Activated CD4-positive, alpha-beta memory T cell treated with anti-CD3 and anti-CD28 coated beads for 36 hours (primary cell): ENCODE measurements around the gene PCSK5. TPM values are rescaled to one million over a fixed set of nuclear protein-coding genes. Genes with fewer than 3 reads are reported as not detected.

Source experiments
- CTCF ChIA-PET: fragments of 350-600 bp; sonication (Branson Sonifier 250); formaldehyde crosslinking; loops from one replicate; lab custom pipeline; 2021; ENCODE audit warnings: antibody characterized with exemption, inconsistent platforms; lab: Charles Lee
- POLR2A ChIA-PET: fragments of 350-600 bp; sonication (Branson Sonifier 250); formaldehyde crosslinking; loops from one replicate; lab custom pipeline; 2021; ENCODE audit warnings: antibody characterized with exemption; lab: Charles Lee
- DNase-seq: peaks from one replicate; pipeline ENCODE4 v3.0.0-alpha.2; 2020
- H3K27ac Mint-ChIP-seq: one replicate; pipeline ENCODE4 v1.8.0; 2021; ENCODE audit warnings: mixed read lengths
- H3K27me3 Mint-ChIP-seq: one replicate; pipeline ENCODE4 v1.8.0; 2021; ENCODE audit warnings: mixed read lengths
- H3K36me3 Mint-ChIP-seq: one replicate; pipeline ENCODE4 v1.8.0; 2021; ENCODE audit warnings: mixed read lengths
- H3K4me1 Mint-ChIP-seq: one replicate; pipeline ENCODE4 v1.8.0; 2021; ENCODE audit warnings: low read depth, mixed read lengths
- H3K4me3 Mint-ChIP-seq: one replicate; pipeline ENCODE4 v1.8.0; 2021; ENCODE audit warnings: mild to moderate bottlenecking, mixed read lengths
- H3K9me3 Mint-ChIP-seq: one replicate; pipeline ENCODE4 v1.8.0; 2021; ENCODE audit warnings: mixed read lengths
- intact Hi-C: fragments of 100-400 bp; cut with micrococcal nuclease; formaldehyde crosslinking; loops from one replicate; pipeline ENCODE4 v1.15.1; 2023
- total RNA-seq, 2 experiments: library from RNA; stranded (reverse); gene quantifications; one replicate each; pipeline ENCODE4 v1.2.3, GENCODE V29; 2021

The PCSK5 gene
- total RNA-seq, 2 experiments from 2014 or later = 2.0 to 2.1 TPM

DNA sequence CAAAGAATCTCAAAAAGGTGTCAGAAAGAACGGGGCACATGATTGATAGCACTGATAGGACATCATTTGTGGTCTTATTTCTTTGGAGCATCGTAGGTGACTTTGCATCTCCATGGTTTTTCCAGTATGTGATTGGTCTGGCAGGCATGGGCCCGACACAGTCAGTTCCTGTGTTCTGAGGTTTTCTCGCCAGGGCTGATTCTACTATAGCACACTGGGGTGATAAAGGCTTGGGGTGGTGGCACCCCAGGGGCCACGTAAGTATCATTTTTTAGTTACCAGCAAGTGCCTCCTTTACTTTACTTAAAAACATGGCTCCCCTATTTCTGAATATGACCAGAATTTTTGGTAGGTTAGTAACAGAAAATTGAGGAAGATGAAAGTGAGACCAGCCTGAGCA, 301.0 kb downstream of the PCSK5 start:
- no peak overlapping the region for H3K4me3 Mint-ChIP-seq
- intact Hi-C loops = no loop called here

DNA sequence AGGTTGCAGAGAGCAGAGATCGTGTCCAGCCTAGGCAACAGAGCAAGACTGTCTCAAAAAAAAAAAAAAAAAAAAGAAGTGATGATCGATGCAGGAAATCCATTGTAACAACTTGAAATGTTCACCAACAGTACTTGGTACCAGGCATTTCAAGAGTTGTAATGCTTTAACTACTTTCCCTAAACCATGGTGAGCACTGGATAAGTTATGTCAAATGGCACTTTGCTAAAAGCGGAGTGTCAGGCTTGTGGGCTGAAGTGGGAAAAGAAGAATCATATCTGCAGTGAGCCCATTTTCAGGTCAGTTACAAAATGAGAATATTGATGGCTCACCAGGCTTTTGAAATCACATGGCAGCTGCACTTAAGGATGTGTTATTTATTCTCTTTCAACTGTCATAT, 301.5 kb downstream of the PCSK5 start:
- H3K36me3 Mint-ChIP-seq = peaks cover 13% of the 10 kb centered on the region
- H3K4me3 Mint-ChIP-seq = no peak overlapping the region
- no peak for DNase-seq
- ChIA-PET POLR2A (no interaction called here), CTCF (no interaction called here)
- H3K27me3 Mint-ChIP-seq = no peaks in the 10 kb centered on the region
- no peaks in the 10 kb centered on the region for H3K9me3 Mint-ChIP-seq
- no peaks in the 10 kb centered on the region for H3K4me1 Mint-ChIP-seq
- intact Hi-C loops = no loop called here
- H3K27ac Mint-ChIP-seq = no peak overlapping the region

More for the DNA sequence above, 301.0 kb downstream of the PCSK5 start:
- Mint-ChIP-seq H3K36me3 (peaks cover 13% of the 10 kb centered on the region), H3K27me3 (no peaks in the 10 kb centered on the region), H3K9me3 (no peaks in the 10 kb centered on the region), H3K4me1 (no peaks in the 10 kb centered on the region), H3K27ac (no peak overlapping the region)
- ChIA-PET POLR2A (no interaction called here), CTCF (no interaction called here)
- DNase-seq = no peak

DNA sequence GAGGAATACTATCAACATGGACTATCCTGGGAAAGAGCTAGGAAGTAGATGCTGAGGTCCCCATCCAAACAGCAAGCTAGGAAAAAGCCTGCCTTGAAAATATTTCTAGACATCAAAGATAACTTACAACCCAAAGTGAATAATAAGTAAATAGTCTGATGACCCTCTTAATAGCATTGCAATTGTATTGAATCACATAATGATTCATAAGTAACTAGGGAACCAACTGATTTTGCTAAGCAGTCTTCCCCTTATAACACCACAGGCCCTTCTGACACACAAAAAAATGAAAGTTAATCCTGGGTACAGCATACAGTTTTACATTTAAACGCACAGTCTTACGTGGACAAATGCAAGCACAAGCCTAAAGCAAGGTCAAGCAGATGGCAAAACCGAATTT, 304.4 kb downstream of the PCSK5 start:
- Mint-ChIP-seq H3K9me3 (no peaks in the 10 kb centered on the region), H3K27ac (no peak overlapping the region), H3K27me3 (no peaks in the 10 kb centered on the region), H3K36me3 (peaks cover 6% of the 10 kb centered on the region), H3K4me1 (no peaks in the 10 kb centered on the region), H3K4me3 (no peak overlapping the region)
- DNase-seq = no peak
- POLR2A ChIA-PET = no interaction called here
- CTCF ChIA-PET = no interaction called here
- intact Hi-C loops = no loop called here

DNA sequence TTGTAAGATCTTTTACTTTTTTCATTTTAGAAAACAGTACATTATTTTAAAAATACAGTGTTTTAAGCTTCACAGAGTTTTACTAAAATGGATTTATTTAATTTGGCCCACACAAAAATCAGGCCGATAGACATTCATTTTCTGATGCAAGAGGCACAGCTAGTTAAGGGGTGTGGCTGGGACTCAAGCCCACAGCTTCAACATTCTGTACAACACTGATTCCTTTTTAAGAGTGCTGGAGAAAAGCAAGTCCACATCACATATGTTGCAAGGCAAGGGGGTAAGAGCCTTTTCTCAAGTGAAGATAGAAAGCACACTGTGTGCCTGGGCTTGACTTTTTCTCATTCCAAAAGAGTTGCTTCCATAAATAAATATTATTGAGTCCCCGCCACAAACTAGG, 307.9 kb downstream of the PCSK5 start:
- H3K4me1 Mint-ChIP-seq = no peaks in the 10 kb centered on the region
- H3K27ac Mint-ChIP-seq = no peak overlapping the region
- intact Hi-C loops = no loop called here
- H3K4me3 Mint-ChIP-seq = no peak overlapping the region
- no peaks in the 10 kb centered on the region for H3K27me3 Mint-ChIP-seq
- H3K36me3 Mint-ChIP-seq = no peaks in the 10 kb centered on the region
- no peaks in the 10 kb centered on the region for H3K9me3 Mint-ChIP-seq
- POLR2A ChIA-PET = no interaction called here
- DNase-seq = no peak
- CTCF ChIA-PET = no interaction called here

DNA sequence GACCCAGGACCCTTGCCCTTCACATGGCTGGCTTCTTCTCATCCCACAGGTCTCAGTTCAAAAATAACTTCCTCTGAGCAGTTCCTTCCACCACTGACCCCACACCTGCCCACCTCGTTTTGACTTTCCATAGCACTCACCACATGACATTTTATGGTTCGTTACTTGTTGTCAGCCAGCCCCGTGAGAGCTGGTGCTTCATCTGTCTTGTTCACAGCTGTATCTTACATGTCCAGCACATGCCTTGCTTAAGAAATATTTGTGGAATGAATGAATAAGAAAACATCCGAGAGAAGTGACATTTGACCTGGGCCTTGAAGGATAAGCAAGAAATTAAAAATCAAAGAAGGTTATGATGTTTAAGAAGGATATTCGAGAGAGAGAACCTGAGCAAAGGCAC, 309.8 kb downstream of the PCSK5 start:
- no peak for DNase-seq
- no peaks in the 10 kb centered on the region for H3K27me3 Mint-ChIP-seq
- no peaks in the 10 kb centered on the region for H3K36me3 Mint-ChIP-seq
- CTCF ChIA-PET = no interaction called here
- intact Hi-C loops = no loop called here
- no peak overlapping the region for H3K4me3 Mint-ChIP-seq
- H3K27ac Mint-ChIP-seq = no peak overlapping the region
- no peaks in the 10 kb centered on the region for H3K9me3 Mint-ChIP-seq
- H3K4me1 Mint-ChIP-seq = no peaks in the 10 kb centered on the region
- POLR2A ChIA-PET = no interaction called here

DNA sequence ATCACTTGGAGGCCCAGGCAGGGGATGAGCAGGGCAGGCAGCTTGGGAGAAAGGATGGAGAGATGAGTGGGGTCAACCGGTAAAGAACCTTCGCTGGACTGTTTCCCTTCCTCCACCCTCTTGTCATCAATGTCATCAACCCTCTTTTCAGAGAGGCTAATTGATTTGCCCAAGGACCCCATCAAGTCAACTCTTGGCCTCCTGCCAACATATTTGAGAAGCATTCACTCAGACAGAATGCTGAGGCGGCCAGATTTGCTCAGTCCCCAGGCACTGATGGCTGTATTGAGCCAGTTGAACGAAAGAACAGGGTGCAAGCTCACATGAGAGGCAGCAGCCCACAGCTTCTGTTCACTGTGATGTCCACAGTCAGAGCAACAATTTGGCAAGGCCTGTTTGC, 310.3 kb downstream of the PCSK5 start:
- ChIA-PET CTCF (no interaction called here), POLR2A (no interaction called here)
- Mint-ChIP-seq H3K9me3 (no peaks in the 10 kb centered on the region), H3K27me3 (no peaks in the 10 kb centered on the region), H3K36me3 (no peaks in the 10 kb centered on the region), H3K27ac (no peak overlapping the region), H3K4me1 (no peaks in the 10 kb centered on the region), H3K4me3 (no peak overlapping the region)
- intact Hi-C loops = no loop called here
- DNase-seq = no peak

DNA sequence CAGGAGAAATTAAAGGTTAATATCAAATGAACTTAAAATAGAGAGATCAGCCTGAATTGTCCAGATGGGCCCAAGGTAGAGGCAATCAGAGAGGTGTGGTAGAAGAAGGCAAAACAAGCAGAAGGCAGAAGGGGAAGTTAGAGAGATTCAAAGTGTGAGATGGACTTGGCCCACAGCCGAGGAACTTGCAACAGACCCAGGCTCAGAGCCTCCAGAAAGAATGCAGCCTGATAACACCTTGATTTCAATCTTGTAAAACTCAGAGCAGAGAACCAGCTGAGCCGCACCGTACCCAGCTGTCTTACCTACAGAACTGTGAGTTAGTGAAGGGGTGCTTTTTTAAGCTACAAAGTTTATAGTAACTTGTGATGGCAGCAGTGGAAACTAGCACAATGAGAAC, 312.9 kb downstream of the PCSK5 start:
- DNase-seq = no peak
- no peak overlapping the region for H3K27ac Mint-ChIP-seq
- ChIA-PET POLR2A (no interaction called here), CTCF (no interaction called here)
- no peaks in the 10 kb centered on the region for H3K4me1 Mint-ChIP-seq
- no peaks in the 10 kb centered on the region for H3K36me3 Mint-ChIP-seq
- H3K27me3 Mint-ChIP-seq = no peaks in the 10 kb centered on the region
- H3K9me3 Mint-ChIP-seq = no peaks in the 10 kb centered on the region
- H3K4me3 Mint-ChIP-seq = no peak overlapping the region
- intact Hi-C loops = no loop called here

DNA sequence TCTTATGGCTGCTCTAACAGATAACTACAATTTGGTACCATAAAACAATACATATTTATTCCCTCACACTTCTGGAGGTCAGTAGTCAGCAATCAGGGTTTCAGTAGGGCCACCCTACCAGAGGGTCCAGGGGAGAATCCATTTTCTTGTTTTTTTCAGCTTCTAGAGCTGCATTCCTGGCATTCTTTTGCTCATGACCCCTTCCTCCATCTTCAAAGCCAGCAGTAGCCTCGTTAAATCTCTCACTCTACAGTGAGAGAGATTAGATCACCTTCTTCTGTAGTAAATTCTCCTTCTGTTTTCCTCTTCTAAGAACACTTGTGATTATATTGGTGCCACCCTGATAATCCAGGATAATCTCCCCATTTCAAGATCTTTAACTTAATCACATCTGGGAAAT, 316.3 kb downstream of the PCSK5 start:
- intact Hi-C loops = no loop called here
- POLR2A ChIA-PET = no interaction called here
- DNase-seq = no peak
- no peaks in the 10 kb centered on the region for H3K9me3 Mint-ChIP-seq
- no peak overlapping the region for H3K4me3 Mint-ChIP-seq
- H3K27me3 Mint-ChIP-seq = no peaks in the 10 kb centered on the region
- no peaks in the 10 kb centered on the region for H3K4me1 Mint-ChIP-seq
- CTCF ChIA-PET = no interaction called here
- H3K27ac Mint-ChIP-seq = no peak overlapping the region
- H3K36me3 Mint-ChIP-seq = no peaks in the 10 kb centered on the region

DNA sequence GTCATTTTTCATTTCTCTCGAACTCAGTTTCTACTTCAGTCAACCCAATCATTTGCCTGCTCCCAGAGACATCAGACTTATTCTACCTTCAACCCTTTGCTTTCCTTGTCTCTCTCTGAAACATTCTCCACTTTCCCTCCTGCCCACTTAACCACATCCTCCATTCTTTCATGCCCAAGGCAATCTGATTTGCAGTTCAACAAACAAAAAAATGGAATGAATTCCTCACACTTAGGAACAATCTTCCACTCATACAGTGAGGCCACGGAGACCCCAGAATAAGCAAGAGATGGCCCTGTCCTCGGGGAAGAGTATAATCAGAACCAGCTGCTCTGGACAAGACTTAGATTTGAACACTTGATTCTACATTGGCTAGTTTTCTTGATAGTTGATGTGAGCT, 323.3 kb downstream of the PCSK5 start:
- POLR2A ChIA-PET = no interaction called here
- H3K27ac Mint-ChIP-seq = no peak overlapping the region
- CTCF ChIA-PET = no interaction called here
- H3K4me1 Mint-ChIP-seq = no peaks in the 10 kb centered on the region
- intact Hi-C loops = no loop called here
- DNase-seq = no peak
- H3K36me3 Mint-ChIP-seq = no peaks in the 10 kb centered on the region
- H3K4me3 Mint-ChIP-seq = no peak overlapping the region
- H3K27me3 Mint-ChIP-seq = no peaks in the 10 kb centered on the region
- no peaks in the 10 kb centered on the region for H3K9me3 Mint-ChIP-seq

DNA sequence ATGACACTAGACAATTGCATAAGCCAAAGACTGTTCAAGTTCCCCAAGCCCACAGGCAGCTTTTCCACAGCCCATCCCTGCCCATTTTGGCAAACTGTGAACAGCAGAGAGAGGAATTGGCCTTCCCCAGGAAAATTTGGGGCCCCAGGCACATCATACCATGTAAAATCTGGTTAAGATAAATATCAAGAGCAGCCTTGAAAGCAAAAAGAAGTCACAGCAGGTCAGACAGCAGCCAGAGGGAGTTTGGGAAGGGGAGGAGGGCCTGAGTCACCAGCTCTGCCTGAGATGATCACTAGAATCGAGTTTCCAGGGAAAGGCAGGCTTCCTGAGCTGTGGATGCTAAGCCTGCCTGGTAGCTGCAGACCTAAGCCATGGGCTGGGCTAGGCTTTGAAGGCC, 324.6 kb downstream of the PCSK5 start:
- H3K9me3 Mint-ChIP-seq = no peaks in the 10 kb centered on the region
- POLR2A ChIA-PET = no interaction called here
- no peak overlapping the region for H3K4me3 Mint-ChIP-seq
- H3K4me1 Mint-ChIP-seq = no peaks in the 10 kb centered on the region
- intact Hi-C loops = no loop called here
- no peaks in the 10 kb centered on the region for H3K36me3 Mint-ChIP-seq
- H3K27ac Mint-ChIP-seq = no peak overlapping the region
- CTCF ChIA-PET = no interaction called here
- DNase-seq = no peak
- H3K27me3 Mint-ChIP-seq = no peaks in the 10 kb centered on the region

DNA sequence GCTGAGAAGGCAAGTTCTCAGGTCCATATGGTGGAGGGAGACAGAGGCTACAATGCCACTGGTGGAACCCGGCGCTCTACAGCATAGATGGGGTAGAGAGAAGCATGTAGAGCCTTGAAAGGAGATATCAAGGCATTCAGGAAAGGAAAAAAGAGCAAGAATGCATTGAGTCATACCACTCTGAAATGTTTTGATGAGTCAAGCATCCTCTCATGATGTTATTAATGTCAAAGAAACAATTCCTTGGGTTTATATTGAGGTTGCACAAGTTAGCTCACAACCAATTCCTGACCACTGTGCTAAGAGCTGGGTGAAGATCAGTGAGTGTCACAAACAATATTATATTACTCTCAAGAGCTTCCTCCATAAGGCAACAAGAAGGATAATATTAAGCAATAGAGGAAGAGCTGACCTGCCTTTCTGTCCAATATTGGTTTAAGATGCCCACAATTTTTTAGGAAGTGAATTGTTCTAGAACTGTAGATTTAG, 325.7 kb downstream of the PCSK5 start:
- POLR2A ChIA-PET = no interaction called here
- Mint-ChIP-seq H3K4me1 (no peaks in the 10 kb centered on the region), H3K36me3 (no peaks in the 10 kb centered on the region), H3K9me3 (no peaks in the 10 kb centered on the region), H3K27ac (no peak overlapping the region), H3K27me3 (no peaks in the 10 kb centered on the region), H3K4me3 (no peak overlapping the region)
- DNase-seq = no peak
- CTCF ChIA-PET = interaction anchor here (0.7 kb wide), 1 partner anchor 11 kb away, joined by 3 read pairs; no protein-coding TSS in a partner anchor
- intact Hi-C loops = no loop called here

DNA sequence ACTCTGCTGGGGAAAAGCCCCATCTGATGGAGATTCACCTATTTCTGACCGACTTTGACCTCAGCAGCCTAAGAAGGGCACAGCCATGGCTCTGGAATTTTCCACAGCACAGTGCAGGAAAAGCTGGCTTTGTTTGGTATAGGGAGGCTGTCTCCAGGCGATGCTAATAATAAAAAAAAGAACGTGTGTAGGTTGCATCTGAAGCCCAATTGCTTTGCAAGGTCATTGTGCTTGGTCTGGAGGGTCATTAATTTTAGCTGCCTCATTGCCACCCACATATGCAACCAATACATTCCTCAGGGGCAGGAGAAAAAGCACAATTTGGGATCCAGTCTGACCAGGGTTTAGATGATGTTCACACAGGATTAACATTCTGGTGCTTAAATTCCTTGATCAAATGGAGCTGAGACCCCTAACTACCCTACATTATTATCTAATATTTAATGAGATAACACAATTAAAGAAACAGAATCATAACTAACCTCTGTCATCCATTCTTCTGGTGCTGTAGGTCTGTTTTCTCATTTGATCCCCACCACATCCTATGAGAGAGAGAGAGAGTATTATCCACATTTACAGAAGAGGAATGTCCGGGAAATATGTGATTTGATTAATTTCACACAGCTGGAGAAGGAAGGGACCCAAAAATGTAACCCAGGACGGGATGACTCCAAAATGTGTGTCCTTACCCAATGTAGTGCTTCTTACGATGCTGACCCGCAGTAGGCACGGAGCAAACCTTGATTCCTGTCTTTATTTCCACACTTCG, 327.8 kb downstream of the PCSK5 start:
- ChIA-PET CTCF (no interaction called here), POLR2A (no interaction called here)
- Mint-ChIP-seq H3K27me3 (no peaks in the 10 kb centered on the region), H3K27ac (no peak overlapping the region), H3K9me3 (no peaks in the 10 kb centered on the region), H3K36me3 (no peaks in the 10 kb centered on the region), H3K4me3 (no peak overlapping the region), H3K4me1 (no peaks in the 10 kb centered on the region)
- DNase-seq = no peak
- intact Hi-C loops = no loop called here

DNA sequence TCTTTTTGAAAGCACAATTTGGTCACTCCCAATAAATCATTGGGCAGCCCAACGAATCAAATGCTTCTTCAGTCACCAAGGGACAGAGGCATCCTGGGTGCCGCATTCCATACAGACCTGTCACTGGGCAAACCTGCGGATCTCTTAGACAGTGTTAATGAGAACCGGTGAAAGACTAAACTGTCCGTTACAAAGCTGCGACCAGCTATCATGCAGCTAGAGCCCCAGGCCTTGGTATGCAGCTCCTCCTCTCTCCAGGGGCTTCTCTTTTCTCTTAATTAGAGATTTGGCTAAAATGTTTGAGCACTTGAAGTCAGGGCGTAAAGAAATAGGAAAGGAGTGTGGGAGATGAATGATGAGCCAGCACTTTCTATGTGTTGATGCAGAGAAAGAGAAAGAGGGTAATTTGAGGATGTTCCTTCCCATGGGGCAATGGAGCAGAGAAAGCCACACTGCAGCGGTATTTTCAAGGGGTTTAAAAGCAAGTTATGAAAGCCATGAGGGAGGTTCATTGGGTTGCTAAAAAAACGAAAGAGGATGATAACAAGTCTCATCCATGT, 328.5 kb downstream of the PCSK5 start:
- POLR2A ChIA-PET = no interaction called here
- intact Hi-C loops = no loop called here

More for the DNA sequence above, 328.5 kb downstream of the PCSK5 start:
- Mint-ChIP-seq H3K36me3 (no peaks in the 10 kb centered on the region), H3K4me3 (no peak overlapping the region), H3K27me3 (no peaks in the 10 kb centered on the region), H3K4me1 (no peaks in the 10 kb centered on the region), H3K9me3 (no peaks in the 10 kb centered on the region), H3K27ac (no peak overlapping the region)
- CTCF ChIA-PET = no interaction called here
- DNase-seq = no peak
